HCT116 (cell line): ENCODE results near the gene TSPAN31. TPM values are rescaled to one million over a fixed set of nuclear protein-coding genes. Genes with fewer than 3 reads are reported as not detected.
A peak's percentile ranks its signal among the peaks of the same experiment; 100 is the strongest.

Source experiments
- ATAC-seq: fragments of 200-7000 bp; cut with Tn5 transposase; 2 replicates; pipeline ENCODE4 v1.9.1; 2020; ENCODE audit warnings: mild to moderate bottlenecking, moderate library complexity
- BruUV-seq: library from RNA; stranded (reverse); fragments of 400-500 nt; replicated peaks from 2 replicates; lab custom pipeline; 2021; lab: Mats Ljungman, UMichigan
- CTCF ChIA-PET: fragments of 300-600 bp; sonication (Branson Sonifier 250); formaldehyde crosslinking; loops from one replicate; lab custom pipeline; 2021; ENCODE audit warnings: antibody characterized with exemption; lab: Charles Lee
- POLR2A ChIA-PET: fragments of 300-600, 350-600 bp; sonication (Branson Sonifier 250); formaldehyde crosslinking; loops from one replicate; lab custom pipeline; 2021; ENCODE audit warnings: antibody characterized with exemption; lab: Charles Lee
- RAD21 ChIA-PET, 2 experiments: fragments of 300-600 bp; sonication (Branson Sonifier 250); formaldehyde crosslinking; loops; one replicate each; lab custom pipeline; 2023; ENCODE audit warnings: low total read pairs in 2 of 2; ENCODE audit not compliant: uncharacterized antibody in 2 of 2, unreplicated experiment in 2 of 2, low non-redundant PET in 1 of 2; lab: Charles Lee
- DNase-seq: peaks from one replicate; pipeline ENCODE4 v3.0.0-alpha.2; 2010; ENCODE audit warnings: low read depth, low spot score
- H2AFZ ChIP-seq: fragments of 200-600 bp; shearing (Covaris generic), sonication (generic); 2 replicates; pipeline ENCODE4 v1.6.1; 2017; ENCODE audit warnings: low read depth, mixed run types, mixed read lengths, antibody characterized with exemption, low read length; ENCODE audit not compliant: poor library complexity, severe bottlenecking
- H3K27ac ChIP-seq: 2 replicates; pipeline ENCODE4 v1.5.1; 2012; ENCODE audit warnings: low read depth, low read length
- H3K27me3 ChIP-seq: fragments of 200-600 bp; sonication (generic); 2 replicates; pipeline ENCODE4 v1.6.1; 2016; ENCODE audit warnings: mixed run types, low read length, mixed read lengths; ENCODE audit not compliant: insufficient read depth
- H3K36me3 ChIP-seq, 2 experiments: fragments of 200-500 bp in 1 of 2; fragments of 200-600 bp in 1 of 2; sonication (Bioruptor generic) in 1 of 2; sonication (generic) in 1 of 2; 2 replicates each; pipeline versions ENCODE4 v1.5.1 to v1.6.1; 2014 to 2016; ENCODE audit warnings: low read length in 2 of 2, inconsistent platforms in 1 of 2, mixed read lengths in 1 of 2, mixed run types in 1 of 2; ENCODE audit not compliant: insufficient read depth in 2 of 2, control insufficient read depth in 1 of 2
- H3K4me1 ChIP-seq, 2 experiments: fragments of 200-600 bp in 1 of 2; sonication (generic) in 1 of 2; 2 replicates each; pipeline versions ENCODE4 v1.5.1 to v1.6.1; 2012 to 2017; ENCODE audit warnings: low read length in 2 of 2, inconsistent platforms in 1 of 2, mild to moderate bottlenecking in 1 of 2, mixed read lengths in 1 of 2, mixed run types in 1 of 2, moderate library complexity in 1 of 2; ENCODE audit not compliant: insufficient read depth in 2 of 2, control insufficient read depth in 1 of 2
- H3K4me2 ChIP-seq: fragments of 200-600 bp; sonication (generic); 2 replicates; pipeline ENCODE4 v1.6.1; 2017; ENCODE audit warnings: mixed run types, low read length, mixed read lengths
- H3K4me3 ChIP-seq, 2 experiments: fragments of 200-600 bp in 1 of 2; sonication (generic) in 1 of 2; replicated peaks in 1 of 2; 2 replicates each; pipeline ENCODE4 v1.5.1; 2011 to 2016; ENCODE audit warnings: low read length in 2 of 2, control low read depth in 1 of 2, low read depth in 1 of 2, mild to moderate bottlenecking in 1 of 2, mixed read lengths in 1 of 2, mixed run types in 1 of 2
- H3K79me2 ChIP-seq: fragments of 200-600 bp; sonication (generic); 2 replicates; pipeline ENCODE4 v1.6.1; 2017; ENCODE audit warnings: mild to moderate bottlenecking, mixed run types, low read length, moderate library complexity, mixed read lengths; ENCODE audit not compliant: insufficient read depth
- H3K9ac ChIP-seq: fragments of 200-600 bp; sonication (generic); 2 replicates; pipeline ENCODE4 v1.6.1; 2016; ENCODE audit warnings: low read length, mixed read lengths
- H3K9me2 ChIP-seq: fragments of 200-600 bp; sonication (generic), shearing (Covaris generic); 2 replicates; pipeline ENCODE4 v1.6.1; 2017; ENCODE audit warnings: mixed run types, mild to moderate bottlenecking, moderate library complexity; ENCODE audit not compliant: insufficient read depth
- H3K9me3 ChIP-seq, 2 experiments: fragments of 200-500 bp in 1 of 2; fragments of 200-600 bp in 1 of 2; sonication (Bioruptor generic) in 1 of 2; sonication (generic) in 1 of 2; 2 replicates each; pipeline ENCODE4 v1.6.1; 2014 to 2017; ENCODE audit warnings: low read length in 2 of 2, mixed read lengths in 2 of 2, inconsistent platforms in 1 of 2, low read depth in 1 of 2, mild to moderate bottlenecking in 1 of 2, mixed run types in 1 of 2, moderate library complexity in 1 of 2; ENCODE audit not compliant: control insufficient read depth in 1 of 2, insufficient read depth in 1 of 2
- H4K20me1 ChIP-seq: fragments of 200-600 bp; sonication (generic), shearing (Covaris generic); 2 replicates; pipeline ENCODE4 v1.6.1; 2017; ENCODE audit warnings: mixed run types, mild to moderate bottlenecking, moderate library complexity; ENCODE audit not compliant: insufficient read depth
- MAX ChIP-seq: IDR thresholded peaks from 2 replicates; pipeline ENCODE4 v1.6.1; 2012
- POLR2AphosphoS5 ChIP-seq: IDR thresholded peaks from 2 replicates; pipeline ENCODE4 v1.6.1; 2011; ENCODE audit warnings: mild to moderate bottlenecking, low read depth, low read length, moderate library complexity
- TCF7L2 ChIP-seq: IDR thresholded peaks from 2 replicates; pipeline ENCODE4 v1.7.0; 2011; ENCODE audit warnings: borderline replicate concordance, inconsistent platforms; ENCODE audit not compliant: insufficient read depth, insufficient read length; ENCODE audit errors: extremely low read depth
- YY1 ChIP-seq: IDR thresholded peaks from 2 replicates; pipeline ENCODE4 v1.6.1; 2011; ENCODE audit warnings: low read length, low read depth, moderate library complexity, mild to moderate bottlenecking; ENCODE audit not compliant: insufficient replicate concordance; ENCODE audit errors: extremely low read depth
- intact Hi-C: fragments of 100-400 bp; cut with micrococcal nuclease; formaldehyde crosslinking; loops from 2 replicates; pipeline ENCODE4 v1.10.0; 2022
- total RNA-seq: library from RNA; stranded (reverse); gene quantifications from one replicate; pipeline ENCODE4 v1.2.1, GENCODE V29; 2021; ENCODE audit not compliant: unreplicated experiment

Gene TSPAN31
- total RNA-seq, 1 experiment from 2014 or later = 14.9 TPM

DNA sequence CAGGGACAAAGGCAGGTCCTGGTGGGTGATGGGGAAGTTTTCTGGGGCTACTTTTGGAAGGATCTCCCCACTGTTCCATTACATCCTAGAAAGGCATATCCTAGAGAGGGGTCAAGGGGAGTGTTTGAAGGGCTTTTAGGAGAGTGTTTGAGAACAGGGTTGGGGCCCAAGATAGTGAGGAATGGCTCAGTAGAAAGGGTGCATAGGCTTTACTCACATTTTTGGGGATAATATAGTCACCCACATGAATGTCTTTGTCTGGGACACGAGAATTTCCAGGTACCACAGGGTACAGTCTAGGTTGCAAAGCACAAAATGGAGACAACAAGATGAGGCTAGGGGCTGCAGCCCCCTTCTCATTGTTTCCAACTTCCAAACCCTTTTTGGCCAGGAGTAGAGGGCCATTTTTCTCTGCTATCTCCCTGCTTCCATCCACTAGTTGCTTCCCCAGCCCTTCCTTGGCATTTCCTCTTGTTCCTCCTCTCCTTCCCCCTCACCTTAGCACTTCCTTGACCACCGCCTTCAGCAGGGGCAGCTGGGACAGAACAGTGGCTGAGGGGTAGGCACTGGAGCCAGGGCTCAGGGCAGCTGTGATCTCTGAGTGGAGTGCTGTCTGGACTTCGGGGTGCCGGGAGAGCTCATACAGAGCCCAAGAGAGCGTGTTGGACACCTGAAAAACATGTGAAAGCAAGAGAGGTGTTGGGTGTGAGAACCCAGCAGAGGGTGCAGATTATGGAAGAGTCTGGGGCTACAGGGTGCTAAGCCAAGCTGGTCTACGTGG lies 19.2 kb downstream of the TSPAN31 start:
- Histone ChIP-seq H3K4me3 (peak overlapping the region; percentile 72 to 81), H3K9me2 (no peaks in the 10 kb centered on the region), H2AFZ (no peak overlapping the region), H3K9ac (peak overlapping the region; percentile 81), H3K27ac (peak overlapping the region; percentile 73; the same call in 1 of the 2 replicates), H3K9me3 (no peaks in the 10 kb centered on the region), H3K4me2 (peak overlapping the region; percentile 100), H3K27me3 (no peaks in the 10 kb centered on the region), H3K79me2 (no peaks in the 10 kb centered on the region), H3K36me3 (peaks cover 9 to 10% of the 10 kb centered on the region in 2 experiments; a peak in 3 of 4 replicates), H4K20me1 (no peaks in the 10 kb centered on the region), H3K4me1 (peaks cover 11 to 40% of the 10 kb centered on the region in 2 experiments)
- DNase-seq (no peak), ATAC-seq (no peak)
- ChIA-PET POLR2A (interaction anchor here (0.9 kb wide), 1 partner anchor 20 kb away, joined by 4 read pairs; the partner anchor contains the start of gene TSPAN31), RAD21 (no interaction called here), CTCF (interaction anchor here (4.0 kb wide), 1 partner anchor 8 kb away, joined by 51 read pairs; no protein-coding TSS in a partner anchor)
- no TSS peak for BruUV-seq
- intact Hi-C loops = no loop called here
- TF ChIP-seq POLR2AphosphoS5 (no peak), MAX (no peak)

DNA sequence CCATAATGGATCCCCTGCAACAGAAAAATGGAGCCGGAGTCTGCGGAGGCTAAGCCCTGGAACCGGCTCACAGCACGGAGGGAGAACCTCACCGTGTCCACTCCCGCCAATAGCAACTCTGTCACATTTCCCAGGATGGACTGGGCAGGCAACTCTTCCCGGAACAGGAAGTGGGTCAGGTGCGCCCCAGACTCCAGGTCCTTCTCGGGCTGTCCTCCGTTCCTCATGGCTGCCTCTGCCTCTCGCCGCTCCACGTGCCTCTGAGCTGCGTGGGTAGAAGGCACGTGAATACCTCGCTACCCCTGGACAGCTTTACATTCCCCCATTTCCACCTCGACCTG lies 19.8 kb downstream of the TSPAN31 start:
- POLR2A ChIA-PET = interaction anchor here (0.7 to 0.9 kb wide), 2 partner anchors 20 to 177 kb away, joined by 3 to 4 read pairs; partner anchors contain the start of genes ATP23 and TSPAN31

More for the DNA sequence above, 19.8 kb downstream of the TSPAN31 start:
- intact Hi-C loops = no loop called here
- Histone ChIP-seq H3K4me3 (peak overlapping the region; percentile 72 to 81), H3K9me3 (no peaks in the 10 kb centered on the region), H4K20me1 (no peaks in the 10 kb centered on the region), H2AFZ (peak overlapping the region; percentile 79), H3K4me1 (peaks cover 11 to 40% of the 10 kb centered on the region in 2 experiments), H3K27me3 (no peaks in the 10 kb centered on the region), H3K79me2 (no peaks in the 10 kb centered on the region; the same call in 1 of the 2 replicates), H3K27ac (peak overlapping the region; percentile 73), H3K4me2 (peak overlapping the region; percentile 100), H3K9me2 (no peaks in the 10 kb centered on the region), H3K9ac (peak overlapping the region; percentile 81), H3K36me3 (peaks cover 10 to 15% of the 10 kb centered on the region in 2 experiments; a peak in 3 of 4 replicates)
- TF ChIP-seq POLR2AphosphoS5 = peak; percentile 77
- peak; percentile 4 for TF ChIP-seq YY1
- TF ChIP-seq TCF7L2 = no peak
- no TSS peak for BruUV-seq
- ChIA-PET RAD21 (no interaction called here), CTCF (interaction anchor here (4.0 kb wide), 1 partner anchor 8 kb away, joined by 51 read pairs; no protein-coding TSS in a partner anchor)
- ATAC-seq (peak; percentile 33), DNase-seq (no peak)
